TTC549 (cell line): ENCODE results near the gene SLC9A7.
"Not testable (repeated sequence)": the region's sequence is repeated elsewhere in the genome, so short reads cannot be mapped to it uniquely, and the experiment has no call there.

Experiments
- FAIRE-seq: peaks from 2 replicates; lab custom pipeline; 2012; peaks lifted over from hg19 to GRCh38; lab: Jason Lieb, UNC

SLC9A7 gene

GRCh38 chrX:46758956-46759644, at the start of gene SLC9A7:
TSS of gene SLC9A7 (minus strand) at chrX:46759118. CDS start at chrX:46759029, 89 bp downstream.
- no peak for FAIRE-seq

GRCh38 chrX:46805270-46805669, 46.4 kb upstream of the SLC9A7 start:
- no peak for FAIRE-seq

GRCh38 chrX:46803140-46803539, 44.2 kb upstream of the SLC9A7 start:
- no peak for FAIRE-seq

- FAIRE-seq: peak; percentile 82
Measured at GRCh38 chrX:46796574-46797191, 37.8 kb upstream of the SLC9A7 start.

DNA sequence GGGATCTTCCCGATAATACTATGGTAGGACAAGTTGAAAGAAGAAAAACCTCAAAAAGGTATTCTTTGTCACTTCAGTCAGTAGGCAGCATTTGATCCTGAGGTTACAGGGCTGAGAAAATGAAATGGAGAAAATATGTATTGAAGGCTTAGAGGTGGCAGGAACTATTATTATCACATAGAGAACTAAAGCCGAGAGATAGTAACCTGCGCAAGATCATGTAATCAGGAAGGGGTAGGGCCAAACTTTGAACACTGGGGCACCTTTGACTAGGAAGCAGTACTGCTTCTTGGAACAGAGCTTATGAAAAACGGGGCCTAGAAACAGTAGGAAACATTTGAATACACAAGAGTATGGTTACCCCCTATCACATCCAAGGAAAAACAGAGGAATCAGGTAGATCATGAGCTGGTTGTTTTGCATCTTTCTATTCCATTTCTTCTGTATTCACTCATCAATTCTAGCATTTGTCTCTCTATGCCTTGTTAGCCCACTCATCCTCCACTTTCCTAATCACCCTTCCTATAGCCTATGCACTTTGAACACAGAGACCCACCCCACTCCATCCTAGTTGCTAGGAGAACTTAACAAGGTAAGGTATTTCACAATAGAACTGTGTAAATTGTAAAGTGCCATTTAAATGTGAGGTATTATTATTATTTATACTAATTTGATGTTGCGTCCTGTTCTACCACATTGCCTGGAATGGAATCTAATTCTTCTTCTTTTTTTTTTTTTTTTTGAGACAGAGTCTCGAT, 34.6 kb upstream of the SLC9A7 start:
- no peak for FAIRE-seq

GRCh38 chrX:46792810-46793188, 33.9 kb upstream of the SLC9A7 start:
- no peak for FAIRE-seq

DNA sequence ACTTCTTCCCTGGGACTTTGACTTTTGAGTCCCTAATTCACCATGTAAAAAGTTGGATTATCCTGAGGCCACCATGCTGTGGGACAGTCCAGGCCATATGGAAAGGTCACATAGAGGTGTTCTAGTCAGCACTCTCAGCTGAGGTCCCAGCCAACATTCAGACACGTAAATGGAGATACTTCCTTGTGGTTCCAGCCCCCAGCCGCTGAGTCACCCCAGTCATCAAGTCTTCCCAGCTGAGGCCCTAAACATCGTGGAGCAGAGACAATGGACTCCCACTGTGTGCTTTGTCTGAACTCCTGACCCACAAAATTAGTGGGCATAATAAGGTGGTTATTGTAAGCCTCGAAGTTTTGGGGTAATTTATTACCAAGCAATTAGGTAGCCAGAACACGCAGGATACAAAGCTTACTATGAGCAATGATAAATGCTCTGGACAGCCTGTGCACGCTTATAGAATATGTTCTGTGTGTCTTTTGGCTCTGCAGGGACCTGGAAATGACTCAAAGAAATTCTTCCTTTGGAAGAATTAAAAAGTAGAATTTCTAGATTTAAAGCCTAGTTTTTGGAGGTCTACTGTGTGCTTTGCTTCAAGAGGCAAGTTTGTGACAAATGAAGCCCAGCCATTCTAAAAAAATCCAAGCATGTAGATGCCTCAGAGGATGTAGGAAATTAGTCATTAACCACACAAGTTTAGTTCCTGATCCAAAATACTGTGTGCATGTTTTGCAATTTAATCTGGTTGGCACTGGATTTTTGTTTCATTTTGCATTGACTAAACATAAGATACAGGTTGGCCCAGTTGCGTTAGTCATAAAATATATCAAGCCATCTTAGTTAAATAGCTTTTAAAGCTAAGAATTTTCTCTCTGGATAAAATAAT, 33.2 kb upstream of the SLC9A7 start:
- FAIRE-seq: no peak

DNA sequence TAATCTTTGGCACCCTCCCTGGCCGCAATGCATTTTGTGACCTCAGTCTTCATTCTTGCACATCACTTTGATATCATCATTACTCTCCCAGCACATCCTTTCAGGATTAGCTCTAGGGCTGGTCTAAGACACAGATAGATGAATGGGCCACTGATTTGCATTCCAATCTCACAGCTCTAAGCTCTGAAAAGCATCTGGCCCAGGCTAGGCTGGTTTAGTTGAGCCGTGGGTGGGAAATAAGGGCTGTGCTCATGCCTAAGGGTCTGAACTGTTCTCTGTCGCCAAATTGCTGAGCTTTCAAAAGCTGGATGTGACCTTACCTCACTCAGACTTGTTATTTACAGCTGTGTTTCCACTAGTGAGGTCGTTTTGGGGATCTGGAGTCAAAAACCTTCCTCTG, 30.0 kb upstream of the SLC9A7 start:
- no peak for FAIRE-seq

- not testable (repeated sequence) for FAIRE-seq
Measured at GRCh38 chrX:46784437-46784836, 25.5 kb upstream of the SLC9A7 start.

GRCh38 chrX:46782034-46782433, 23.1 kb upstream of the SLC9A7 start:
- no peak for FAIRE-seq

DNA sequence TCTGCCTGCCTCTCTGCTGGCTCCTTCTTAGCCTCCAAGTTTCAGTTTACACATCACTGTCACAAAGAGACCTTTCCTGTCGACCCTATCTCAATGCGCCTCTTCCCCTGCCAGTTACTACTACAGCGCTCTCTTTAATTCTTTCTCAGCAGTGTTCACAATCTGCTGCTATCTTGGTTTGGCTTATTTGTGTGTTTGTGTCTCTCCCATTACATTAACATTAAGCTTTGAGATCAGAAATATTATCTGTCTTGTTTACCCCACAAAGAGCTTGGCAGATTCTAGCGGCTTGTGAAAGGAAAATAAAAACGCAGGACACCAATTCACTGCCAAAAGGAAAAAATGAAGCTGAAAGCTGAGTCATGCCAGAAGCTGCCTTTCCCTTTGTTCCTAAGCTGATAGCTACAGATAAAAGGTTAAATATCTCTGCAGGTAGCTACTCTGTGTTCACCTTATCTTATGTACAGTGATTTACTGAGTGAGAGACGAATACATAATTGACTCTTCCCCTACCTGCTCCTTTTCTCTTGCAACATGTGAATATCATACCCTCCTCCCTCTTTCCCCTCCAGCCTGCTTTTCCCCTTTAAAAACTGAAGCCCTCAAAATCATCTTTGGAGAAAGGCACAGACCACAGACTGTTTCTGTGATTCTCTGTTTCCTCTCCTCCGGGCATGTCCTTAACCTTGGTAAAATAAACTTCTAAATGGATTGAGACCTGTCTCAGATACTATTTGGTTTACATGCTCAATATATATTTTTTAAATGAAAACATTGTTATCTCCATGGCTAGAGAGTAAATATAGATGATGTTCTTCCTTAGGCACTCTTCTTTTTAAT, 19.3 kb upstream of the SLC9A7 start:
- FAIRE-seq: no peak

GRCh38 chrX:46770817-46771163, 11.9 kb upstream of the SLC9A7 start:
- FAIRE-seq: no peak

GRCh38 chrX:46770000-46770816, 11.3 kb upstream of the SLC9A7 start:
- FAIRE-seq: no peak

DNA sequence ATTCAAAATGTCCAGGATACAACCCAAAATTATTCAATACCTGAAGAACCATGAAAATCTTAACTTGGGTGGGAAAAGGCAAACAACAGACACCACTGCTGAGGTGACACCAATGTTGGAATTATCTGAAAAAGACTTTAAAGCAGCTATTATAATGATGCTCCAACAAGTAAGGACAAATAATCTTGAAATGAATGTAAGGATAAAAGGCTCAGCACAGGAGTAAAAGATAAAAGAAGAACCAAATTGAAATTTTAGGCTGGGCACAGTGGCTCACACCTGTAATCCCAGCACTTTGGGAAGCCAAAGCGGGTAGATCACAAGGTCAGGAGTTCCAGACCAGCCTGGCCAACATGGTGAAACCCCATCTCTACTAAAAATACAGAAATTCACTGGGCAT, 4.0 kb upstream of the SLC9A7 start:
- no peak for FAIRE-seq

DNA sequence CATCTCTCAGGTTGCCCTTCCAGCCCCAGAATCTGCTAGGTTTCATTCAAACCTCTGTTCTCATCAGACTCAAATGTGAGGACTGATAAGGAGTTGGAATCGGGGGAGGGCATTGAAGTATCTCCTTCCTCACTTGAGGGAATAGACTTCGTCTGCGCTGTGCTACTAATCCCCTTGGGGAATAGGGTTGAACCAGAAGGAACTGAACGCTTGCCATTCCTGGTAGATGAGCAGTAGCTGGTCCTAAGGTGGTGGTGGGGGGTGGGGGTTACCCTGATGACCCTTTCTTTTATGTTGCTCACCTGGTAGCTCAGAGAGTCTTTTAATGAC, 692 bp upstream of the SLC9A7 start:
- no peak for FAIRE-seq

- no peak for FAIRE-seq
Measured at GRCh38 chrX:46758163-46758955, 559 bp downstream of the SLC9A7 start.

DNA sequence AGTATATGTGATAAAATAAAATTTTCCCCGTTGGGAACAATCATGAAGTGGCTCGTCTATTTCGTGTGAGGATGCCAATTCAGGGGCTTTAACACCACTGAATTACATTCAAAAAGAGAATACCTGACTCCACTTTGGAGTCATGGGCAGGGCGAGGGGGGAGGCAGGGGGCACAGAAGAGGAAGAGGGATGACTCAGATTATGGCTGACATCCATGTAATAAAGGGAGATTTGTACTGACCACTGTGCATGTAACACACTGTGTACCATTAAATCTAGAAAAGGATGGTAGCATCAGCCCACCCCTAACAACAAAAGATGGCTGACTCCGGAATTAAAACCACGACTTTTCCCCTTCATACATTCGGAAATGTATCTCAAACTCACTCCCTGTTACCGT, 1.3 kb downstream of the SLC9A7 start:
- no peak for FAIRE-seq

DNA sequence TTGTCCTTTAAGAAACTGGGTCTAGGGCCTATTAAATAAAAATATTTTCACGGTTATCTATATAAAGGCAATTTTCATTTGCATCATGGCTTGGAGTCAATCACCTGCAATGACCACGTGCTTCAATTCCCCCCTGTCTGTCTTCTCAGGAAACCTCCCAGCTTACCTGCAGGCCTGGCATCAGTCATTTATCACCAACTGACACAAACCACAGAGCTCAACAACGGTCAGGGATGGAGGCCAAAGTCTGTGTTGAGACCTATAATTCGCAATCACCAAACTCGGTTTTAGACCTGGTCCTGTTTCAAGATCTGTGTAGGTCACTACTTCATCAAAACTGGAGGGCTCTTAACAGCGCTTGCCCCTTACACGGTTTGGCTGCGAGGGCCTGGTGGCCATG, 1.9 kb downstream of the SLC9A7 start:
- FAIRE-seq: no peak

DNA sequence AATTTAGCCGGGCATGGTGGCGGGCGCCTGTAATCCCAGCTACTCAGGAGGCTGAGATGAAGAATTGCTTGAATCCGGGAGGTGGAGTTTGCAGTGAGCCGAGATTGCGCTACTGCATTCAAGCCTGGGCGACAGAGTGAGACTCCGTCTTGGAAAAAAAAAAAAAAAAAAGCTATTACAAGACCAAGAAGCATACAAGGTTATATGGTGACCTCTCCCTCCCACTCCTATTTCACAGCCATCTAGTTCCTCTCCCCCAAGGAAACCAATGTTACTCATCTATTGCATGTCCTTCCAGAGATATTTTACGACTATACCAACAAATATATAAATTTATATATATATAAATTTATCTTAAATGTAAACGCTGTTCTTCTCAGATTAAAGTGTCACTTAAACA, 3.2 kb downstream of the SLC9A7 start:
- no peak for FAIRE-seq

DNA sequence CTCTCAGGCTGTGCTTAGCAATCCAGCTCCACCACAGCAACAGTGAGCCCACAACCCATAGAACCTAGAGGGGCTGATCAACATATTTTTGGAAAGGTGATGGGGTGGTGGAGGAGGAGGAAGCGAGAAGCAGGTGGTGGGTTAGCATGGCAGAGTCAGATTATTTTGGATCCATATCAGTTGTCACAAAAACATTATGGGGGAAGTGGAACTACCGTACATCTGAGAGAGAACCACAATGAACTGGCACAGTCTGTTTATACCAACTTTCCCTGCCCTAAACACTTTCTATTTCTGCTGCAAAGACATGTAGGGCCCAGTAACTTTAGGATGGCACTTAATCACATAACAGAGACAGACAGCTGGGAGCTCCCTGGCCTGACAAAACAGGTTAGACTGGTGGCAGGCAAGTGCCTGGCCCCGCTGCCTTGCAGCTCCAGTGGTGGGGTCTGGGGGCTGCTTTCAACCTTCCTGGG, 4.3 kb downstream of the SLC9A7 start:
- no peak for FAIRE-seq
